GM19328 (cell line): ENCODE results near the gene CIBAR2.
A peak's percentile ranks its signal among the peaks of the same experiment; 100 is the strongest.
"Not testable (repeated sequence)": the region's sequence is repeated elsewhere in the genome, so short reads cannot be mapped to it uniquely, and the experiment has no call there.

Experiments
- ATAC-seq: cut with Tn5 transposase; IDR thresholded peaks from one replicate; pipeline ENCODE4 v1.9.1; 2021; ENCODE audit warnings: mild to moderate bottlenecking, moderate library complexity; ENCODE audit not compliant: unreplicated experiment

Gene CIBAR2

GRCh38 chr16:85064186-85064585 lies 48.1 kb downstream of the CIBAR2 start:
- ATAC-seq = no peak

- ATAC-seq = no peak
Measured at GRCh38 chr16:85062845-85063244, 49.4 kb downstream of the CIBAR2 start.

- ATAC-seq = no peak
Measured at GRCh38 chr16:85062323-85062722, 49.9 kb downstream of the CIBAR2 start.

- no peak for ATAC-seq
Measured at GRCh38 chr16:85061566-85061965, 50.7 kb downstream of the CIBAR2 start.

GRCh38 chr16:85058909-85059308 lies 53.4 kb downstream of the CIBAR2 start:
- ATAC-seq = no peak

DNA sequence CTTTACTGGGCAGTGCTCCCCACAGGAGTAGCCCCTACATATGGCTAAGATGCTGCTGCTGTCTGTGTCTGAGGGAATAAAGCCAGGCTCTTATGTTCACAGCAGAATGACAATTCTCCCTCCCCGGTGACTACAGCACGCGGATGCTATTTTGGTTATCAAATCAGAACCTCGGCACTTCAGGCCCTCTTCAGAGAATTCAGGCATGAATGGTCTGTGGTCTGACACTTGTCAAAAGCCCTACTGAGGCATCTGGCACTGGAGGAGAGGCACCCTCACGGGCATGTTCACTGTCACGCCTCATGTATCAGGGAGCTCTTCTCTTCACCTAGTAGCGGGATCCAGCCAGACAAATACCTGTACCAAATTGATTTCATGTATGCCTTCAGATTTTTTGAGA lies 54.3 kb downstream of the CIBAR2 start:
- no peak for ATAC-seq

- ATAC-seq = no peak
Measured at GRCh38 chr16:85057212-85057889, 54.9 kb downstream of the CIBAR2 start.

DNA sequence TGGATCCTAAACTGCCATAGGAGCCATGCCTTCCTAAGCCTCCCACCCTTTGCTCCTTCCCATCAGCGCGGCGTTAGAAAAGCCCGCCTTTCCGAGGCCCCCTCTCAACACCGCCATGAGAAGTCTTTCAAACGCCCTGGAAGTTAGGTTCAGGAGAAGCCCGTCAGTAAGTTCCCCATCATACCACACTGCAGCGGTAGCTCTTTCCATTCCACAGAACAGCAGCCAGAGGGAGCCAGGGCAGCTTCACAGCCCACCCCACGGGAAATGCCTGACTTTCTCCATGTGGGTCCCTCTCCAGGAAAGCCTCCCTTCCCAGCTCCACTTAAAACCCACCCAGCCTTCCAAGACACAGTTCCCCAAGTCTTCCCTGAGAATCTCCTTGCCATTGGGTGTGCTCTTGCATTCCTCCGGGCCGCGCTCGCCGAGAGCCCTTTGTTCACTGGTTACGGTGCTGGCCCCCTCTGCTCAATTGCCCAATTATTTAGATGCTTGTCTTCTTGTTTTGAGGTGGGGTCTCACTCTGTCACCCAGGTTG lies 56.0 kb downstream of the CIBAR2 start:
- no peak for ATAC-seq

GRCh38 chr16:85055493-85056210 lies 56.6 kb downstream of the CIBAR2 start:
- peak; percentile 83 for ATAC-seq

DNA sequence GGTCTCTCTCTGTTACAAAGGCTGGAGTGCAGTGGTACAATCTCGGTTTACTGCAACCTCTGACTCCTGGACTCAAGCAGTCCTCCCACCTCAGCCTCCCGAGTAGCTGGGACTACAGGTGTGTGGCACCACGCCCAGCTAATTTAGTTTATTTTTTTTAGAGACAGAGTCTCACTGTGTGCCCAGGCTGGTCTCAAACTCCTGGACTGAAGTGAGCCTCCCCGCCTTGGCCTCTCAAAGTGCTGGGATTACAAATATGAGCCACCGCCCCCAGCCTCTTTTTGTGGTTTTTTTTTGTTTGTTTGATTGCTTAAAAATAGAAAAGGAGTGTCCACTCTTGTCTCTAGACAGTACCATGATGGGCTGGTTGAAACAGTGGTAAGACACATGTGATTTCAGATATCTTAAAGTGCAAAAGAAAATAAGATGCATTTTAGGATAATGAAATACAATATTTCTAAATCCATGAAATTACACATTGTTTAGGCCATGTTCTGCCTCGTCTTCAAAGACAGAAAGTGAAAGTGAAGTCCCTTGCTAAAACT lies 57.3 kb downstream of the CIBAR2 start:
- no peak for ATAC-seq

DNA sequence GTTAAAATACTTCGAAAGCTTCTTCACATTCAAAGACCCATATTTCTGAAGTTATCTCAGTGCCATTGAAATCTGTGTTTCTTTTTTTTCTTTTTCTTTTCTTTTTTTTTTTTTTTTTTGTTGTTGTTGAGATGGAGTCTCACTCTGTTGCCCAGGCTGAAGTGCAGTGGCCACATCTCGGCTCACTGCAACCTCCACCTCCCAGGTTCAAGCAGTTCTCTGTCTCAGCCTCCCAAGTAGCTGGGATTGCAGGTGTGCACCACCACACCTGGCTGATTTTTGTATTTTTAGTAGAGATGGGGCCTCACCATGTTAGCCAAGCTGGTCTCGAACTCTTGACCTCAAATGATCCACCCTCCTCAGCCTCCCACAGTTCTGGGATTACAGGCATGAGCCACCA lies 58.0 kb downstream of the CIBAR2 start:
- ATAC-seq = not testable (repeated sequence)

DNA sequence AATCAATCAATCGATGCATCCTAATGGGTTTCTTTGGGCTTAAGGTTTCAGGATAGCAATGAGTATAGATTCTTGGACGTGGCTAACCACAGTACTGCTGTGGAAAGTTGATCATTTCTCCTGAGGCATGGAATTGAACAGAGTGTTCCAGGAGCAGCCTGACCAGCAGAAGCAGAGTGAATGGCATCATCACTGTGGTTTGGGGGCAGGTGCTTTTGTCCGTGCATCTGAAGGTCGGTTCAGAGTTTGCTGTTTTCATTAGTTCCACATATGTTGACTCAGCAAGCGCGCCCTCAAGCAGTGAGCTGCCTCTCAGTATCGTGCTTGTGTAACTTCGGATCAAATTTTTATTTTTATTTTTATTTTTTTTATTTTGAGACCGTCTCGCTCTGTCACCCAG lies 59.7 kb downstream of the CIBAR2 start:
- ATAC-seq = no peak

DNA sequence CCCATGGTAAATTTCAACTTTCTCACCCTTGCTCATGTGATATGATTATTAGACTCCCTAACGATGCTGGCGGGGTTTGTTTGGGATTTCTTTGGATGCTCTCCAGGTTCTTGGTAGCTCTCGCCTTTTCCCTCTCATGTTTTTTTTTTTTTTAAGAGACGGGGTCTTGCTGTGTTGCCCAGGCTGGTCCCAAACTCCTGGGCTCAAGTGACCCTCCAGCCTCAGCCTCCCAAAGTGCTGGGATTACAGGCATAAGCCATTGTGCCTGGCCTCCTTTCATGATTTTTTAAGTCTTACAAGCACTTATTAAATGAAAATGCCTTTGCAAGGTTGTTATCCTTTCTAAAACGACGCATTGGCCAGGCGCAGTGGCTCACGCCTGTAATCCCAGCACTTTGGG lies 60.6 kb downstream of the CIBAR2 start:
- no peak for ATAC-seq

DNA sequence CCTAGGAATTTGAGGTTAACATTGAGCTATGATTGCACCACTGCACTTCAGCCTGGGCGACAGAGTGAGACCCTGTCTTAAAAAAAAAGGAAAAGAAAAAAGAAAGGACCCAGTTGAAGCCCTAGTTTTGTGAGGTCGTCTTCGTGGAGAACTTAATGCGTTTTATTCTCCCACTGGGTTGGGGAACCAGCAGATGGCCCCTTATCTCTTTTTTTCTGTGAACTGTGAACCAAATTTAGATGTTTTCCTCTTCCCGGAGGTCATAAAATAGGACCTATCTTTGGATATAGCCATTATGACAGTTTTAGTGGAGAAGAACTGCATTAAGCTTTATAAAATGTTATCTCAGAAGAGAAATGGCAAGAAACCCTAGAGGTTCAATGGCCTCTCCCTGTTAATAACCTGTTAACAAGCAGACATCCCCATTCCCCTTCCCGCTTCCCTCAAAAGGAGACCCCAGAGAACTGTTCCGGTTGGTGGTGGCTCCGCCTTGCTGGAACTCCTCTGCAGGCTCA lies 61.1 kb downstream of the CIBAR2 start:
- no peak for ATAC-seq

DNA sequence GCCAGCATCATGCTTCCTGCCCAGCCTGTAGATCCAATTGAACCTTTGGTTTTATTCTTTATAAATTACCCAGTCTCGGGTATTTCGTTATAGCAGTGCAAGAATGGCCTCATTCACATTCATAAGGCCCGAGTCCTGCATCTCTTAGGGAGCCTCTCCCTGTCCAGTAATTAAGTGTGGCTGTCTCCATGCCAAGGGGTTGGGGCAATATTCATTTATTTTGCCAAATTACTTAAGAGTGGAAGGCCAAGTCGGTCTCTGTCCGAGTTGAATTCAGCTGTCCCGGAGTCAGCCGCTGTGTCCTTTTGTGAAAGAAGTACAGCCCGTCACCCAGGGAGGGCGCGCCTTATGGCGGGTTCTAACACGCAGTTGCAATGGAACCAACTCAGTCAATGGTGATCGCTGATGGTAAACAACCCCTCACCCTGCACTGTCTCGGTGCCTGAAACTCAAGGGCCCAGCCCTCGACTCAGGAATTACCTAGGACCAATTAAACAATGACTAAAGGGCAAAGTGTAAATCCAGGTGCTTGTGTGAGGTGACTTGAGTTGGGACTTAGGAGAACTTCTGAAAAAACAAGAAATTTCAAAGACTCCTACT lies 62.5 kb downstream of the CIBAR2 start:
- ATAC-seq = no peak

GRCh38 chr16:85048921-85049562 lies 63.2 kb downstream of the CIBAR2 start:
- ATAC-seq = no peak
